Left cardiac atrium (tissue), 4 donors: ENCODE measurements around the gene ARMH1. TPM values are rescaled to one million over a fixed set of nuclear protein-coding genes. Genes with fewer than 3 reads are reported as not detected.
A peak's percentile ranks its signal among the peaks of the same experiment; 100 is the strongest.
"Not testable (repeated sequence)": the region's sequence is repeated elsewhere in the genome, so short reads cannot be mapped to it uniquely, and the experiment has no call there.

Experiments used
- ATAC-seq, 2 donors: fragments of 200-7000 bp; cut with Tn5 transposase; one replicate each; pipeline ENCODE4 v1.9.1; 2020; ENCODE audit warnings: mild to moderate bottlenecking in 2 of 2, moderate library complexity in 2 of 2
- DNase-seq: peaks from one replicate; pipeline ENCODE4 v3.0.0-alpha.2; 2020
- intact Hi-C, 2 donors: fragments of 100-400 bp; cut with DNase I; formaldehyde crosslinking; loops; one replicate each; pipeline versions ENCODE4 v1.14.1 to v1.15.1; 2022 to 2023
- total RNA-seq, 2 donors: library from RNA; stranded (reverse); fragmentation: NEBNext Ultra II Directional; extraction: Animal tissue kit (Norgen Biotek cat#: 25700); gene quantifications; one replicate each; pipeline ENCODE4 v1.2.1, GENCODE V29; 2021
- donor health status: DM: no; HTN: yes; CAD: no.
- donor health status: DM: no; HTN: yes; CAD: no; lungs with severe emphysema.
- donor health status: DM: yes; HTN: yes; CAD: no.
- donor health status: Dilated cardiomyopathy.

Gene ARMH1
- total RNA-seq, 2 donors from 2014 or later, result 0.16 to 1.2 TPM

- DNase-seq (no peak), ATAC-seq (no peak)
- intact Hi-C loops, result no loop called here
These were observed 12.5 kb upstream of the ARMH1 start for GRCh38 chr1:44661781-44662682.

- ATAC-seq, result no peak
- intact Hi-C loops, result no loop called here
- DNase-seq, result no peak
These were observed 11.9 kb upstream of the ARMH1 start for GRCh38 chr1:44662683-44663030.

- DNase-seq, result no peak
- intact Hi-C loops, result no loop called here
- ATAC-seq, result no peak
These were observed 11.1 kb upstream of the ARMH1 start for GRCh38 chr1:44663417-44663816.

GRCh38 chr1:44664730-44665370 lies 9.7 kb upstream of the ARMH1 start:
- ATAC-seq (no peak), DNase-seq (no peak)
- intact Hi-C loops, result no loop called here

- intact Hi-C loops, result not testable (repeated sequence)
These were observed 7.8 kb upstream of the ARMH1 start for GRCh38 chr1:44666719-44667118.

GRCh38 chr1:44670751-44671640 lies 3.5 kb upstream of the ARMH1 start:
- DNase-seq, result no peak
- ATAC-seq, result no peak
- intact Hi-C loops, result no loop called here

More at GRCh38 chr1:44666719-44667118, 7.8 kb upstream of the ARMH1 start:
- ATAC-seq, DNase-seq: not testable (repeated sequence)

- ATAC-seq, result no peak
- DNase-seq, result no peak
- intact Hi-C loops, result no loop called here
These were observed 2.1 kb upstream of the ARMH1 start for GRCh38 chr1:44672254-44672955.

GRCh38 chr1:44672961-44673674 lies 1.4 kb upstream of the ARMH1 start:
- DNase-seq, result no peak
- no peak for ATAC-seq
- intact Hi-C loops, result no loop called here

GRCh38 chr1:44673675-44674112 lies 820 bp upstream of the ARMH1 start:
- DNase-seq (no peak), ATAC-seq (peak; percentile 0 to 2)
- intact Hi-C loops, result no loop called here

GRCh38 chr1:44675186-44675585 lies 672 bp downstream of the ARMH1 start:
- ATAC-seq (no peak), DNase-seq (no peak)
- intact Hi-C loops, result no loop called here

GRCh38 chr1:44676484-44677200 lies 2.1 kb downstream of the ARMH1 start:
- DNase-seq, result no peak
- intact Hi-C loops, result no loop called here
- ATAC-seq, result no peak

GRCh38 chr1:44677201-44677766 lies 2.8 kb downstream of the ARMH1 start:
- intact Hi-C loops, result no loop called here
- no peak for ATAC-seq
- no peak for DNase-seq

GRCh38 chr1:44678120-44678519 lies 3.6 kb downstream of the ARMH1 start:
- ATAC-seq (no peak), DNase-seq (no peak)
- intact Hi-C loops, result no loop called here

- DNase-seq, result no peak
- no peak for ATAC-seq
- intact Hi-C loops, result no loop called here
These were observed 4.1 kb downstream of the ARMH1 start for GRCh38 chr1:44678626-44679025.

GRCh38 chr1:44679468-44679867 lies 5.0 kb downstream of the ARMH1 start:
- DNase-seq, result no peak
- no peak for ATAC-seq
- intact Hi-C loops, result no loop called here

GRCh38 chr1:44681905-44682882 lies 7.7 kb downstream of the ARMH1 start:
- ATAC-seq (no peak), DNase-seq (no peak)
- intact Hi-C loops, result no loop called here
